ENCODE measurements around the gene TMEM245.

- TF ChIP-seq CTCF (conservative IDR thresholded peaks at IDR 0.05 in 1 of 2, IDR thresholded peaks at IDR 0.05 in 1 of 2; ENCODE audit: low read depth in 1 of 2, low read length in 2 of 2) (no peak), EZH2 (IDR thresholded peaks at IDR 0.05; ENCODE audit: low read length, missing control alignments) (no peak)
These were observed 22.6 kb downstream of the TMEM245 start for GRCh38 chr9:109097146-109097545.
